ENCODE measurements around the gene DRD3. TPM values are rescaled to one million over a fixed set of nuclear protein-coding genes. Genes with fewer than 3 reads are reported as not detected.

The DRD3 gene
- total and polyA plus RNA-seq, 2 donors (not counting 1 experiment from before 2014, with no cell fraction given): not detected

- Histone ChIP-seq H3K79me2 (ENCODE audit: control insufficient read depth, insufficient read depth, low read length) (no peaks in the 10 kb centered on the region), H3K4me3 (replicated peaks in 1 of 4; ENCODE audit: control extremely low read depth in 1 of 4, insufficient read depth in 1 of 4, low read depth in 3 of 4, low read length in 4 of 4) (no peak overlapping the region), H2AFZ (ENCODE audit: low read length) (no peak overlapping the region), H3K36me3 (ENCODE audit: control insufficient read depth, insufficient read depth, low read length) (peaks cover 2% of the 10 kb centered on the region), H3K27me3 (ENCODE audit: control insufficient read depth, insufficient read depth, low read length) (no peaks in the 10 kb centered on the region), H3K4me1 (ENCODE audit: control insufficient read depth, extremely low read depth, insufficient read depth, low read length) (no peaks in the 10 kb centered on the region), H3K9me3 (ENCODE audit: control insufficient read depth, insufficient read depth, low read depth, low read length) (no peaks in the 10 kb centered on the region), H3K9ac (ENCODE audit: insufficient read depth, low read length) (no peak overlapping the region), H3K4me2 (ENCODE audit: extremely low read depth, insufficient read depth, low read length) (no peak overlapping the region), H4K20me1 (ENCODE audit: control insufficient read depth, extremely low read depth, insufficient read depth, low read length) (no peaks in the 10 kb centered on the region), H3K27ac (ENCODE audit: insufficient read depth, low read length) (no peak overlapping the region)
- no peak for TF ChIP-seq EZH2 (IDR thresholded peaks at IDR 0.05; ENCODE audit: low read length, missing control alignments)
- TF ChIP-seq CTCF (conservative IDR thresholded peaks at IDR 0.05 in 1 of 2, IDR thresholded peaks at IDR 0.05 in 1 of 2; ENCODE audit: low read depth in 1 of 2, low read length in 2 of 2): no peak
- DNase-seq (ENCODE audit: low read depth in 2 of 2): no peak
Measured at GRCh38 chr3:114086356-114086755, 92.5 kb downstream of the DRD3 start.

GRCh38 chr3:114083112-114083511, 95.7 kb downstream of the DRD3 start:
- DNase-seq (ENCODE audit: low read depth in 2 of 2): no peak
- Histone ChIP-seq H3K4me3 (replicated peaks in 1 of 4; ENCODE audit: control extremely low read depth in 1 of 4, insufficient read depth in 1 of 4, low read depth in 3 of 4, low read length in 4 of 4) (no peak overlapping the region), H4K20me1 (ENCODE audit: control insufficient read depth, extremely low read depth, insufficient read depth, low read length) (no peaks in the 10 kb centered on the region), H3K4me2 (ENCODE audit: extremely low read depth, insufficient read depth, low read length) (no peak overlapping the region), H3K4me1 (ENCODE audit: control insufficient read depth, extremely low read depth, insufficient read depth, low read length) (peaks cover 3% of the 10 kb centered on the region), H3K27me3 (ENCODE audit: control insufficient read depth, insufficient read depth, low read length) (no peaks in the 10 kb centered on the region), H3K79me2 (ENCODE audit: control insufficient read depth, insufficient read depth, low read length) (no peaks in the 10 kb centered on the region), H2AFZ (ENCODE audit: low read length) (no peak overlapping the region), H3K27ac (ENCODE audit: insufficient read depth, low read length) (no peak overlapping the region), H3K9me3 (ENCODE audit: control insufficient read depth, insufficient read depth, low read depth, low read length) (no peaks in the 10 kb centered on the region), H3K9ac (ENCODE audit: insufficient read depth, low read length) (no peak overlapping the region), H3K36me3 (ENCODE audit: control insufficient read depth, insufficient read depth, low read length) (peaks cover 2% of the 10 kb centered on the region)
- TF ChIP-seq CTCF (conservative IDR thresholded peaks at IDR 0.05 in 1 of 2, IDR thresholded peaks at IDR 0.05 in 1 of 2; ENCODE audit: low read depth in 1 of 2, low read length in 2 of 2): no peak
- TF ChIP-seq EZH2 (IDR thresholded peaks at IDR 0.05; ENCODE audit: low read length, missing control alignments): no peak

GRCh38 chr3:114081037-114081436, 97.8 kb downstream of the DRD3 start:
- peak in 1 of 2 donors; percentile 35 for DNase-seq (ENCODE audit: low read depth in 2 of 2)
- H3K4me2 ChIP-seq (ENCODE audit: extremely low read depth, insufficient read depth, low read length): no peak overlapping the region
- H3K36me3 ChIP-seq (ENCODE audit: control insufficient read depth, insufficient read depth, low read length): peaks cover 4% of the 10 kb centered on the region
- H3K79me2 ChIP-seq (ENCODE audit: control insufficient read depth, insufficient read depth, low read length): no peaks in the 10 kb centered on the region
- H3K27me3 ChIP-seq (ENCODE audit: control insufficient read depth, insufficient read depth, low read length): no peaks in the 10 kb centered on the region
- H3K9me3 ChIP-seq (ENCODE audit: control insufficient read depth, insufficient read depth, low read depth, low read length): no peaks in the 10 kb centered on the region
- H3K9ac ChIP-seq (ENCODE audit: insufficient read depth, low read length): no peak overlapping the region
- no peak for TF ChIP-seq CTCF (conservative IDR thresholded peaks at IDR 0.05 in 1 of 2, IDR thresholded peaks at IDR 0.05 in 1 of 2; ENCODE audit: low read depth in 1 of 2, low read length in 2 of 2)
- no peak for TF ChIP-seq EZH2 (IDR thresholded peaks at IDR 0.05; ENCODE audit: low read length, missing control alignments)
- H2AFZ ChIP-seq (ENCODE audit: low read length): no peak overlapping the region
- H3K4me1 ChIP-seq (ENCODE audit: control insufficient read depth, extremely low read depth, insufficient read depth, low read length): peaks cover 3% of the 10 kb centered on the region
- H3K4me3 ChIP-seq (replicated peaks in 1 of 4; ENCODE audit: control extremely low read depth in 1 of 4, insufficient read depth in 1 of 4, low read depth in 3 of 4, low read length in 4 of 4): no peak overlapping the region
- no peaks in the 10 kb centered on the region for H4K20me1 ChIP-seq (ENCODE audit: control insufficient read depth, extremely low read depth, insufficient read depth, low read length)
- no peak overlapping the region for H3K27ac ChIP-seq (ENCODE audit: insufficient read depth, low read length)
